Measurements from ENCODE around the gene PELI2. TPM values are rescaled to one million over a fixed set of nuclear protein-coding genes. Genes with fewer than 3 reads are reported as not detected.

Gene PELI2
- total and polyA plus RNA-seq, 2 experiments from 2014 or later, result 4.3 to 16.1 TPM

DNA sequence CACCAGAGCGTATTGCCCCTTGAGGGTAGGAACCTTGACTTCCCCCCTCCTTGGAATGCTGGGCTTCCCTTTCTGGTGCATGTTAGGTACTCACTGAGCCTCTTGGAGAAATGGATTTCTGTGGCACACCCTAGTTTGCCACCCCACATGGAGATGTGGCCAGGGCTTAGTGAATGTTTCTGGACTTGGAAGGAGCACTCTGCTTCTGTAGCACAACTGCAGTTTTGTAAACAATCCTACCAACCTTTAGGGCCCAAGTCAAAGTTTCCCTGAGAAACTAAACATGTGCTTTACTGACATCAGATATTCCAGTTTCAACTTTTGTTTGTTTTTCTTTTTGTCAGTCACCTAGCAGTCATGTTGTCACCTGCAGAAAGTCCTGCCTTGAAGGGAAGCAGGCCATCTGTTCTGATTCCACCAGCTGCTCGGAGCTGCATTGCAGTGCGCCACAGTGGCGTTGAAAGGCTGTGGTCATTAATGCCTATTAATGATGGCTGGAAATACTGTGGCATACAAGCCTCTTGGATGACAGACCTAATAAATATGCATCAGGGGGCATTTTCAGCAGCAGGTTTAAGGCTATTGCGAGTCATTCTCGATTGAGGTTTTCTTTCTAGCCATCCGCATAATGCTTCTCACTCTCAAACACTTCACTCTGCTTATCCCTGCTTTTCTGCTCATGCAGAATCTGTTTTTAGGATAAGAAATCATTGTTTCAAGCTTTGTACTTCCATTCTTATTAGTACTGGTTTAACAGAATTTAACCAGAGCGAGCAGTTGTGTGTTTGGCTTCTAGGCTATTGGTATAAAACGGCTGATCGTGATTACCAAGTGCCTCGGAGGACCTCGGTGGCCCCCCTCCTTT is 7.8 kb downstream of the PELI2 start:
- Histone ChIP-seq H3K9me2 (replicated peaks; ENCODE audit: insufficient read depth) (no peaks in the 10 kb centered on the region), H3K27me3 (no peaks in the 10 kb centered on the region), H3K27ac (no peak overlapping the region), H3K9me3 (ENCODE audit: low read depth) (no peaks in the 10 kb centered on the region), H3K4me1 (ENCODE audit: insufficient read depth) (peaks cover 8% of the 10 kb centered on the region), H3K79me2 (peaks cover 96% of the 10 kb centered on the region), H3K4me3 (no peak overlapping the region), H3K36me3 (replicated peaks; ENCODE audit: insufficient read depth, low read depth) (no peaks in the 10 kb centered on the region), H4K20me1 (ENCODE audit: insufficient read depth, poor library complexity, severe bottlenecking) (peaks cover 28% of the 10 kb centered on the region), H3K4me2 (no peak overlapping the region), H2AFZ (no peak overlapping the region)
- TF ChIP-seq, protein P1, sequence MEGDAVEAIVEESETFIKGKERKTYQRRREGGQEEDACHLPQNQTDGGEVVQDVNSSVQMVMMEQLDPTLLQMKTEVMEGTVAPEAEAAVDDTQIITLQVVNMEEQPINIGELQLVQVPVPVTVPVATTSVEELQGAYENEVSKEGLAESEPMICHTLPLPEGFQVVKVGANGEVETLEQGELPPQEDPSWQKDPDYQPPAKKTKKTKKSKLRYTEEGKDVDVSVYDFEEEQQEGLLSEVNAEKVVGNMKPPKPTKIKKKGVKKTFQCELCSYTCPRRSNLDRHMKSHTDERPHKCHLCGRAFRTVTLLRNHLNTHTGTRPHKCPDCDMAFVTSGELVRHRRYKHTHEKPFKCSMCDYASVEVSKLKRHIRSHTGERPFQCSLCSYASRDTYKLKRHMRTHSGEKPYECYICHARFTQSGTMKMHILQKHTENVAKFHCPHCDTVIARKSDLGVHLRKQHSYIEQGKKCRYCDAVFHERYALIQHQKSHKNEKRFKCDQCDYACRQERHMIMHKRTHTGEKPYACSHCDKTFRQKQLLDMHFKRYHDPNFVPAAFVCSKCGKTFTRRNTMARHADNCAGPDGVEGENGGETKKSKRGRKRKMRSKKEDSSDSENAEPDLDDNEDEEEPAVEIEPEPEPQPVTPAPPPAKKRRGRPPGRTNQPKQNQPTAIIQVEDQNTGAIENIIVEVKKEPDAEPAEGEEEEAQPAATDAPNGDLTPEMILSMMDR (IDR thresholded peaks at IDR 0.05; ENCODE audit: poor library complexity), result no peak
- TF ChIP-seq EZH2phosphoT487 (IDR thresholded peaks at IDR 0.05; ENCODE audit: low read depth, severe bottlenecking, unreplicated experiment), result no peak
- no peak for TF ChIP-seq EZH2 (IDR thresholded peaks at IDR 0.05; ENCODE audit: borderline replicate concordance)
- 87% methylated on average over 12 of the region's 12 CpGs for WGBS (ENCODE audit: low lambda C conversion rate, missing lambda C conversion rate)
- no peak for DNase-seq (ENCODE audit: low spot score)

DNA sequence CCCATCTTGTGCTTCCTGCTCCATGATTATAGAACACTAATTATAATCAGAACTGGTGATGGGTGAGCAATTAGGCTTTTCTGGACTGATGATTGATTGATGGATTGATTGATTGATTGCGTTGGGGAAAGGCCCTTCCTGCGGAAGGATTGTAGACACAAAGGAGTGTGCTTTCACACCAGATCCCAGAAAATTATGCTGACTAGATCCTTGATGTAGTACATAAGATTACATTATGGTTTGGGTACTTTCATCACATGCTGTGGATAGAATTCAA is 8.4 kb downstream of the PELI2 start:
- Histone ChIP-seq H3K36me3 (replicated peaks; ENCODE audit: insufficient read depth, low read depth) (no peaks in the 10 kb centered on the region), H3K4me2 (no peak overlapping the region), H3K79me2 (peaks cover 94% of the 10 kb centered on the region), H3K9me2 (replicated peaks; ENCODE audit: insufficient read depth) (no peaks in the 10 kb centered on the region), H4K20me1 (ENCODE audit: insufficient read depth, poor library complexity, severe bottlenecking) (peaks cover 28% of the 10 kb centered on the region), H3K27ac (no peak overlapping the region), H3K9me3 (ENCODE audit: low read depth) (no peaks in the 10 kb centered on the region), H3K27me3 (no peaks in the 10 kb centered on the region), H3K4me3 (no peak overlapping the region), H2AFZ (no peak overlapping the region), H3K4me1 (ENCODE audit: insufficient read depth) (peaks cover 13% of the 10 kb centered on the region)
- no peak for DNase-seq (ENCODE audit: low spot score)
- no peak for TF ChIP-seq EZH2 (IDR thresholded peaks at IDR 0.05; ENCODE audit: borderline replicate concordance)
- TF ChIP-seq EZH2phosphoT487 (IDR thresholded peaks at IDR 0.05; ENCODE audit: low read depth, severe bottlenecking, unreplicated experiment), result no peak
- TF ChIP-seq, protein P1 (IDR thresholded peaks at IDR 0.05; ENCODE audit: poor library complexity), result no peak
- 92% methylated on average over 2 of the region's 2 CpGs for WGBS (ENCODE audit: low lambda C conversion rate, missing lambda C conversion rate)

DNA sequence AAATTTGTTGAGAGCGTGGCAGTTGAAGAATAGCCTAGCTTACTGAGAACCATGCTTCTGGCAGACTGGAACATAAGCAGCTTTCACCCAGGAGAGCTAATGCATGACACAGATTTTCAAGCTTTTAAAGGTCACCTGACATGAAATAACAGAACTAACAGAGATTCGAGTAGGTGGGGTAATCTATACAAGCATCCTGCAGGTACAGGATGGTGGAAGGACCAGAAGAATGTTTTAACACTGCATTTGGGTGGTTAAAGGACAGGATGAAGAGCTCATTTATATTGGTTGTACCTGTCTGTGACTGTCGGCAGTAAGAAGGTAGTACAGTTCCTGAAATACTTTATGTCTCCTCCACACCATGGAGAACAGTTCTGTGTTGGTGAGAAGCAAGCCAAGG is 8.9 kb downstream of the PELI2 start:
- TF ChIP-seq EZH2 (IDR thresholded peaks at IDR 0.05; ENCODE audit: borderline replicate concordance) (no peak), EZH2phosphoT487 (IDR thresholded peaks at IDR 0.05; ENCODE audit: low read depth, severe bottlenecking, unreplicated experiment) (no peak)
- TF ChIP-seq, protein P1 (IDR thresholded peaks at IDR 0.05; ENCODE audit: poor library complexity), result no peak
- Histone ChIP-seq H3K4me1 (ENCODE audit: insufficient read depth) (peaks cover 17% of the 10 kb centered on the region), H3K27ac (no peak overlapping the region), H3K9me3 (ENCODE audit: low read depth) (no peaks in the 10 kb centered on the region), H3K4me3 (no peak overlapping the region), H3K79me2 (peaks cover 94% of the 10 kb centered on the region), H3K9me2 (replicated peaks; ENCODE audit: insufficient read depth) (no peaks in the 10 kb centered on the region), H3K4me2 (no peak overlapping the region), H3K27me3 (no peaks in the 10 kb centered on the region), H2AFZ (no peak overlapping the region), H3K36me3 (replicated peaks; ENCODE audit: insufficient read depth, low read depth) (no peaks in the 10 kb centered on the region), H4K20me1 (ENCODE audit: insufficient read depth, poor library complexity, severe bottlenecking) (peaks cover 32% of the 10 kb centered on the region)
- 87% methylated on average over 3 of the region's 3 CpGs for WGBS (ENCODE audit: low lambda C conversion rate, missing lambda C conversion rate)
- no peak for DNase-seq (ENCODE audit: low spot score)

Measured in hepatocyte (in vitro differentiated cells).